Measurements from ENCODE around the gene DENND1C. TPM values are rescaled to one million over a fixed set of nuclear protein-coding genes. Genes with fewer than 3 reads are reported as not detected.

Gene DENND1C
- total RNA-seq, 4 donors from 2014 or later, result 1.4 to 2.1 TPM; not detected in 2

- H3K4me1 ChIP-seq, result peaks cover 0 to 10% of the 10 kb centered on the region in 2 donors
- DNase-seq, result no peak
- peaks cover 5 to 9% of the 10 kb centered on the region in 2 donors for H3K27me3 ChIP-seq
- no peak overlapping the region for H3K27ac ChIP-seq
- TF ChIP-seq POLR2A (IDR thresholded peaks at IDR 0.05), result no peak
- TF ChIP-seq, protein P1, sequence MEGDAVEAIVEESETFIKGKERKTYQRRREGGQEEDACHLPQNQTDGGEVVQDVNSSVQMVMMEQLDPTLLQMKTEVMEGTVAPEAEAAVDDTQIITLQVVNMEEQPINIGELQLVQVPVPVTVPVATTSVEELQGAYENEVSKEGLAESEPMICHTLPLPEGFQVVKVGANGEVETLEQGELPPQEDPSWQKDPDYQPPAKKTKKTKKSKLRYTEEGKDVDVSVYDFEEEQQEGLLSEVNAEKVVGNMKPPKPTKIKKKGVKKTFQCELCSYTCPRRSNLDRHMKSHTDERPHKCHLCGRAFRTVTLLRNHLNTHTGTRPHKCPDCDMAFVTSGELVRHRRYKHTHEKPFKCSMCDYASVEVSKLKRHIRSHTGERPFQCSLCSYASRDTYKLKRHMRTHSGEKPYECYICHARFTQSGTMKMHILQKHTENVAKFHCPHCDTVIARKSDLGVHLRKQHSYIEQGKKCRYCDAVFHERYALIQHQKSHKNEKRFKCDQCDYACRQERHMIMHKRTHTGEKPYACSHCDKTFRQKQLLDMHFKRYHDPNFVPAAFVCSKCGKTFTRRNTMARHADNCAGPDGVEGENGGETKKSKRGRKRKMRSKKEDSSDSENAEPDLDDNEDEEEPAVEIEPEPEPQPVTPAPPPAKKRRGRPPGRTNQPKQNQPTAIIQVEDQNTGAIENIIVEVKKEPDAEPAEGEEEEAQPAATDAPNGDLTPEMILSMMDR (IDR thresholded peaks at IDR 0.05), result no peak
- no peaks in the 10 kb centered on the region for H3K9me3 ChIP-seq
- intact Hi-C loops (cut with DNase I; ENCODE audit: low total_unique reads), result no loop called here
- H3K36me3 ChIP-seq, result no peaks in the 10 kb centered on the region
- no peak overlapping the region for H3K4me3 ChIP-seq
These were observed 22.0 kb upstream of the DENND1C start for GRCh38 chr19:6503407-6504201.

DNA sequence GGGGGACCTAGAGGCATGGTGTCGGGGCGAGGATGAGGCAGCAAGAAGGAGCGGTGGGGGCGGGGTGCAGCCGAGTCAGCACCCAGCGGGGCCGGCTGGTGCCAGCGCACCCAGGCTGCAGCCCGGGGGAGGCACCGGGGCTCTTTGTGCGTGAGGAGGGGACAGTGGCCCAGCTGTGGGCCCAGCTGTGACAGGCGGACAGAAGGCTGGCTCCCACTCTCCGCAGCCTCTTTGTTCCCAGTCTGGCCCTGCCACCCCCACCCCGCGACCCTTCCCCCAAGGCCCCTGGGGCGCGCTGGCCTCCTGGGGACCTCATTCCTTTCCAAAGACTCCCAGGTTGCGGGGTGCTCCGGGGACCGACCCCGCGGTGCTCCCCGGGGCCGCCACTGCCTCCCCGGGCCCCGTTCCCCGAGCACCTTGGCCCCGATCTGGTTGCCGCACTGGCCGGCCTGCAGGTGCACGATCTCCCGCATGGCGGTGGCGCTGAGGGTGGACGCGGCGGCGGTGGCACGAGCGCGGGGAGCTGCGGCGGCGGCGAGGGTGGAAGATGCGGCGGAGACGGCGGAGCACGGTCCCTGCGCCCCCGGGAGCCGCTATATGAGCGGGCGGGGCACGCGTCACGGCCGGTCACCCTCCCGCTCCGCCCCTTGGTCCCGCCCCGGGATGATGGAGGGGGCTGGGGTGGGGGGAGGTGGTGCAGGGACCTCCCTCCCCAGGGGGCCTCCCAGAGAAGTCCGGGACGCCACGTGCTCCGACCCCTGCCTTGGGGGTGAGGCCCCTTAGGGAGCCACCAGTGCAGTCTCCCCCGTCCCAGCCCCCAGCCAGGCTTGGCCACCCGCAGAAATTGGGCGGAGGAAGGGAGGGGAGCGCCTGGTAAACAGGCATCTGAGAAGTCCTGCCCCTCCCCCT, 20.4 kb upstream of the DENND1C start, which contains the start of gene TUBB4A:
Gene TUBB4A (minus strand): TSS at position 570 of the 909 bp plus-strand sequence. CDS start 97 bp downstream, at position 473.
- intact Hi-C loops (cut with DNase I; ENCODE audit: low total_unique reads), result no loop called here
- peaks cover 0 to 10% of the 10 kb centered on the region in 2 donors for H3K4me1 ChIP-seq
- H3K4me3 ChIP-seq, result peak within 1 kb of the TSS in 1 of 2 donors; percentile 13
- no peaks in the 10 kb centered on the region for H3K9me3 ChIP-seq
- H3K27me3 ChIP-seq, result peaks cover 5 to 9% of the 10 kb centered on the region in 2 donors
- DNase-seq, result no peak
- H3K36me3 ChIP-seq, result no peaks in the 10 kb centered on the region
- TF ChIP-seq, protein P1 (IDR thresholded peaks at IDR 0.05), result no peak
- no peak for TF ChIP-seq POLR2A (IDR thresholded peaks at IDR 0.05)
- no peak within 1 kb of the TSS for H3K27ac ChIP-seq

GRCh38 chr19:6500837-6501739, 19.5 kb upstream of the DENND1C start:
- no peak for DNase-seq
- Histone ChIP-seq H3K36me3 (no peaks in the 10 kb centered on the region), H3K4me3 (no peak overlapping the region), H3K27ac (no peak overlapping the region), H3K27me3 (peaks cover 5 to 9% of the 10 kb centered on the region in 2 donors), H3K4me1 (peaks cover 0 to 10% of the 10 kb centered on the region in 2 donors), H3K9me3 (no peaks in the 10 kb centered on the region)
- intact Hi-C loops (cut with DNase I; ENCODE audit: low total_unique reads), result no loop called here
- TF ChIP-seq POLR2A (IDR thresholded peaks at IDR 0.05), result no peak
- TF ChIP-seq, protein P1 (IDR thresholded peaks at IDR 0.05), result no peak

DNA sequence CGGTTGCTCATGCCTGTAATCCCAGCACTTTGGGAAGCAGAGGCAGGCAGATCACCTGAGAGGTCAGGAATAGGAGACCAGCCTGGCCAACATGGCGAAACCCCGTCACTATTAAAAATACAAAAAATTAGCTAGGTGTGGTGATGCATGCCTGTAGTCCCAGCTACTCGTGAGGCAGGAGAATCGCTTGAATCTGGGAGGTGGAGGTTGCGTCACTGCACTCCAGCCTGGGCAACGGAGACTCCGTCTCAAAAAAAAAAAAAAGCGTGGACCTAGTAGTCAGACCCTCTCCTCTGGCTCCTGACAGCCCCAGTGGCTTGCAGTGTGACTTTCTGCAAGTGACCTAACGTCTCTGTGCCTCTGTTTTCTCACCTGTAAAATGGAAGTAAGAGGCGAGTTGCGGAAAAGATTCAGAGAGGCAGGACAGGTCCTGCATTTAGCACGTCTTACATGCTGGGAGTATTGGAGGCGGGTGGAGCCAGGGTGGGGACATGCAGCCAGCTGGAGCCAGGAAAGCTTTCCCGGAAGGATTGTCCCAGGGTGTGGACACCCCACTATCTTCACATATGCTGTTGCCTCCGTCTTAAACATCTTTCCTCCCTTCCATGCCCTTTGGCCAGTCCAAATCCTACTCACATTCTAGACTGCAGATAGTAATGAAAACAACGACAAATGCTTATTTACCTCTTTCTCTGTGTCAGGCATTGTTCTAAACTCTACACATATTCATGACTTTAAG, 17.6 kb upstream of the DENND1C start:
- intact Hi-C loops (cut with DNase I; ENCODE audit: low total_unique reads), result no loop called here
- H3K9me3 ChIP-seq, result no peaks in the 10 kb centered on the region

More for the DNA sequence above, 17.6 kb upstream of the DENND1C start:
- Histone ChIP-seq H3K4me1 (peaks cover 0 to 10% of the 10 kb centered on the region in 2 donors), H3K36me3 (no peaks in the 10 kb centered on the region), H3K27me3 (peaks cover 5 to 9% of the 10 kb centered on the region in 2 donors), H3K4me3 (no peak overlapping the region), H3K27ac (no peak overlapping the region)
- DNase-seq, result no peak
- TF ChIP-seq POLR2A (IDR thresholded peaks at IDR 0.05), result no peak
- TF ChIP-seq, protein P1 (IDR thresholded peaks at IDR 0.05), result no peak
